MG63 (cell line): Measurements from ENCODE around the gene FBN3. TPM values are rescaled to one million over a fixed set of nuclear protein-coding genes. Genes with fewer than 3 reads are reported as not detected.
A peak's percentile ranks its signal among the peaks of the same experiment; 100 is the strongest.
"Not testable (repeated sequence)": the region's sequence is repeated elsewhere in the genome, so short reads cannot be mapped to it uniquely, and the experiment has no call there.

Source experiments
- DNase-seq: peaks from one replicate; pipeline ENCODE4 v3.0.0-alpha.2; 2020
- H3K27me3 ChIP-seq: fragments of 250-450 bp; sonication (Bioruptor Pico); 2 replicates; pipeline ENCODE4 v1.5.1; 2020; ENCODE audit warnings: mild to moderate bottlenecking, moderate library complexity
- H3K36me3 ChIP-seq: fragments of 250-450 bp; sonication (Bioruptor Pico); 2 replicates; pipeline ENCODE4 v1.5.1; 2020; ENCODE audit warnings: mild to moderate bottlenecking, moderate library complexity
- H3K4me3 ChIP-seq: fragments of 250-450 bp; sonication (Bioruptor Pico); 2 replicates; pipeline ENCODE4 v1.5.1; 2020; ENCODE audit warnings: mild to moderate bottlenecking, moderate library complexity
- H3K9me3 ChIP-seq: fragments of 250-450 bp; sonication (Bioruptor Pico); 2 replicates; pipeline ENCODE4 v1.5.1; 2020; ENCODE audit warnings: mild to moderate bottlenecking, moderate library complexity
- total RNA-seq: library from RNA; depleted of rRNA; stranded (reverse); fragments of >200 nt; shearing (Covaris generic); gene quantifications from 2 replicates; pipeline ENCODE4 v1.2.3, GENCODE V29; 2014; ENCODE audit warnings: low replicate concordance; rRNA removed

Gene FBN3
- total RNA-seq, 1 experiment from 2014 or later = not detected

DNA sequence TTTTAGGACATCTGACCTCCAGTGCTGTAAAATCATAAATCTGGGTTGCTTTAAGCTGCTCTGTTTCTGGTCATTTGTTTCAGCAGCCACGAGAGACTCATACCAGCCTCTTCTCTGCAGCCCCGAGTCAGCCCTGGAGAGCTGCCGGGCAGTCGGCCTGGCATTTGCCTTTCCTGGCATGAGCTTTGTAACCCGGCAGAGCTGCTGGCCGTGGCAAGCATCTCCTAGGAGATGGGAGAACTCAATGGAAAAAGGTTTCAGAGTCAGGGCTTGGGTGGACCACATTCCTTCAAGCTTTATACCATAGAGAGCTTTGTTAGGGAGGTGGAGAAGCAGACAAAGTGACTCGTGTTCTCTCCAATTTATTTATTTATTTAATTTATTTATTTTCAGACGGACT, 118.4 kb downstream of the FBN3 start:
- DNase-seq = peak; percentile 60
- Histone ChIP-seq H3K4me3 (no peak overlapping the region), H3K9me3 (no peaks in the 10 kb centered on the region), H3K36me3 (no peaks in the 10 kb centered on the region), H3K27me3 (no peaks in the 10 kb centered on the region; the same call in 1 of the 2 replicates)

DNA sequence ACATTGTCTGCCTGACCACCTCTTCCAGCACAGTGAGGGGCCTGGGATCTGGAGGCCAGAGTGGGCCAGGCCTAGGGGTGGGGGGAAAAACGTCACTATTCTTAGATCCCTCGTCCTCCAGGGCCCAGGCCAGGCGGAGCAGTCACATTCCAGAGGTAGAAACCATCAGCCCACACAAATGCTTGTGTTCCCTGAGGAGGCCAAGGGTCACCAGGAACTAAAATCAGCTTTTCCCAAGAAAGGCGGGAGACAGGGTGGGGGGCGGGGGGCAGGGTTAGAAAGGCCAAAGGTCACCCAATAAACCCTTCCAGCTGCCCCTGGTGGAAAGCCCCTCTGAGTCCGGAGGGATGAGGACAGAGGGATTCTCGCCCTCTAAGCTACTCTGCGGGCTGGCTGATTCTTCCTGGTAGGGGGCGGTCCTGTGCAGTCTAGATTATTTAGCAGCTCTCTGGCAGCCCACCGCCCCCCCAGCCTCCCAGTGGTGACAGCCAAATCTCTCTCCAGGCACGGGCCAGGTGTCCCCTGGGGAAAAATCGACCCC, 120.4 kb downstream of the FBN3 start:
- Histone ChIP-seq H3K27me3 (no peaks in the 10 kb centered on the region; the same call in 1 of the 2 replicates), H3K9me3 (no peaks in the 10 kb centered on the region), H3K4me3 (no peak overlapping the region), H3K36me3 (no peaks in the 10 kb centered on the region)
- no peak for DNase-seq

DNA sequence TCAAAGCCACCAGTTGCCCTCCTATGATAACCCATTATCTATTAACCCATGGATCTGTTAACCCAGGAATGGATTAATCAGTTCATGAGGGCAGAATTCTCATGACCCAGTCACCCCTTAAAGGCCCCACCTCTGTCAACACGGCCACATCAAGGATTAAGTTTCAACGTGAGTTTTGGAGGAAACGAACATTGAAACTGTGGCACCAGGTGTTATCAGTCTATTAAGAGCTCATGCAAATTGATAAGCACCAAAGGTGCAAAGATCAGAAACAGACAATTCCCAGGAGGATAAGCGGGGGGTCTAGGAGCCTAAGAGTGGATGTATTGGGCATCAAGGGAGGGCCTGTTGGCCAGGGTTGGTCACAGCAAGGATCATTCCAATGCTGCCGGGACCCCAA, 124.1 kb downstream of the FBN3 start:
- H3K9me3 ChIP-seq = no peaks in the 10 kb centered on the region
- H3K36me3 ChIP-seq = no peaks in the 10 kb centered on the region
- H3K4me3 ChIP-seq = no peak overlapping the region
- no peak for DNase-seq
- H3K27me3 ChIP-seq = no peaks in the 10 kb centered on the region; the same call in 1 of the 2 replicates

DNA sequence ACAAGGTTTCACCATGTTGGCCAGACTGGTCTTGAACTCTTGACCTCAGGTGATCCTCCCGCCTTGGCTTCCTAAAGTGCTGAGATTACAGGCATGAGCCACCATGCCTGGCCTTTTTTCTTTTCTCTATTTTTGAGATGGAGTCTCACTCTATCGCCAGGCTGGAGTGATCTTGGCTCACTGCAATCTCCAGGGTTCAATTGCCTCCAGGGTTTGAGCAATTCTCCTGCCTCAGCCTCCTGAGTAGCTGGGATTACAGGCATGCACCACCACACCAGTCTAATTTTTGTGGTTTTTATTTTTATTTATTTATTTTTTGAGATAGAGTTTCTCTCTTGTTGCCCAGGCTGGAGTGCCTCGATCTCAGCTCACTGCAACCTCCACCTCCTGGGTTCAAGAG, 125.1 kb downstream of the FBN3 start:
- not testable (repeated sequence) for H3K4me3 ChIP-seq, H3K9me3 ChIP-seq, DNase-seq, H3K36me3 ChIP-seq, H3K27me3 ChIP-seq

DNA sequence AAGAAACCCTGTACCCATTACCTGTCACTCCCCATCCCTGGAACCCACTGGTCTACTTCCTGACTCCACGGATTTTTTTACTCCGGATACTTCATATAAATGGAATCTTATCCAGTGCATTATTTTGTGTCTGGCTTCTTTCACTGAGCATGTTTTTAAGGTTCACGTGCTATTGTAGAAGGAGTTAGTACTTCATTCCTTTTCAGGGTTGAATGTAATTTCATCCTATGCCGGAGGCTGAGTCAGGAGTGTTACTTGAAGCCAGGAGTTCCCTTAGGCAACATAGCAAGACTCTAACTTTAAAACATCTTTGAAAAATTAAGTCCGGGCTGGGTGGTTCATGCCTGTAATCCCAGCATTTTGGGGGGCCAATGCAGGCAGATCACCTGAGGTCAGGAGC, 126.0 kb downstream of the FBN3 start:
- no peaks in the 10 kb centered on the region; the same call in 1 of the 2 replicates for H3K27me3 ChIP-seq
- no peaks in the 10 kb centered on the region for H3K9me3 ChIP-seq
- DNase-seq = no peak
- H3K36me3 ChIP-seq = no peaks in the 10 kb centered on the region
- H3K4me3 ChIP-seq = no peak overlapping the region

DNA sequence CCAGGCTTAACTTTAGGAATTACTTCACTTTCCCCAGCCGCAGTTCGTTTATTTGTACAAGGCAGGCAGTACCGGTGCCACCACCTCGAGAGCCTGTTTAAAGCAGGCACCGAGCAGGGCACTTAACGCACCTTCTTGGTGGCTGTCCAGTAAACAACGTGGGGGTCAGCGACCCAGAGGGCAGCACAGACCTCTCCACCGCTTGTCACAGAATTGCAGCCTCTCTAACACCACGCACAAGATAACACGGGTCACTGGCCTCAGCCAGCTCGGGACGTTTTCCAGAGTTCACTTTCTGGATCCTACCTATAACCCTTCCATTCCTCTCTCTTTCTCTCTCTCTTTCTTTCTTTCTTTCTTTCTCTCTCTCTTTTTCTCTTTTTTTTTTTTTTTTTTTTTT, 127.1 kb downstream of the FBN3 start:
- no peak for DNase-seq
- no peak overlapping the region for H3K4me3 ChIP-seq
- no peaks in the 10 kb centered on the region; the same call in 1 of the 2 replicates for H3K27me3 ChIP-seq
- H3K9me3 ChIP-seq = no peaks in the 10 kb centered on the region
- no peaks in the 10 kb centered on the region for H3K36me3 ChIP-seq

DNA sequence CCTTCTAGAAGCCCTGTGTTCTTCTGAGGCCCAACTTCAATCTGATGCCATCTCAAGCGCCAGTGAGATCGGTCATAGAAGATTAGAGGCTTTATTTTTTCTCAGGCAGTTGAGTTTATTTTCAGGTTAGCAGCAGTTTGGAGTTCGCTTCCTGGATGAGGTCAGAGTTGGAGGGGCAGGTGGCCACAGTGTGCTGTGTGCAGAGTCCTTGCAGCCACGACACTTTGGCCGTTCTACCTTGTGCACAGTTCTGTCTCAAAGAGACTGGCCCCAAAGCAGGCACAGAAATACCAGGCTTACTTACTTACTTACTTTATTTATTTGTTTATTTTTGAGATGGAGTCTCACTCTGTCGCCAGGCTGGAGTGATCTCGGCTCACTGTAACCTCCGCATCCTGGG, 128.0 kb downstream of the FBN3 start:
- no peak for DNase-seq
- Histone ChIP-seq H3K9me3 (no peaks in the 10 kb centered on the region), H3K4me3 (no peak overlapping the region), H3K36me3 (no peaks in the 10 kb centered on the region), H3K27me3 (no peaks in the 10 kb centered on the region; the same call in 1 of the 2 replicates)

DNA sequence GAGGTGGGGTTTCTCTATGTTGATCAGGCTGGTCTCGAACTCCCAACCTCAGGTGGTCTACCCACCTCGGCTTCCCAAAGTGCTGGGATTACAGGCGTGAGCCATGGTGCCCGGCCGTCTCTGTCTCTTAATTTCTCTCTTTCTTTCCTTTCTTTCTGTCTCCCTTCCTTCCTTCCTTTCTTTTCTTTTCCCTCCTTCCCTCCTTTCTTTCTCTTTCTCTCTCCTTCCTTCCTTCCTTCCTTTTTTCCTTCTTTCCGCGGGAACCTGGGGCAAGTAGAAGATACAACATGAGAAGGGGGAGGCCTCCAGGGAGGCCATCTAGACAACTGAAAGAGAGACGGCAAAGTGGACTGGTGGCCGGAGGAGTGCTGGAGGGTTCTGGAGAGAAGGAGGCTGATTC, 128.7 kb downstream of the FBN3 start:
- Histone ChIP-seq H3K4me3 (no peak overlapping the region), H3K27me3 (no peaks in the 10 kb centered on the region; the same call in 1 of the 2 replicates), H3K9me3 (no peaks in the 10 kb centered on the region), H3K36me3 (no peaks in the 10 kb centered on the region)
- no peak for DNase-seq

DNA sequence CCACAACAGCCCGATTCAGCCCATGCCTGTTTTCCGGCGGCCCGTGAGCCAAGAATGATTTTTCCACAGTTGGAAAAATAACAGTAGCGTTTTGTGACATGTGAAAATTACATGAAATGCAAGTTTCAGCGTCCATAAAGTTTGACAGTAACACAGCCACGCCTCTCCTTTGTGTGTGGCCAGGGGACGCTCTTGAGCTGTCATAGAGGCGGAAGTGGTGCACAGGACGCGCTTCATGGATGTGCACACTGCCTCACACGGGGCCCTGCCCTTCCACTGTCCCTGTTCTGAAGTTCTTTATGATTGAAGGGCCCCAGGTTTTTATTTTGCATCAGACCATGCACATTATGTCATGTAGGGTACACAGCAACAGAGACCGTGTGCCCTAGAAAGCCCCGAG, 131.6 kb downstream of the FBN3 start:
- H3K4me3 ChIP-seq = no peak overlapping the region
- DNase-seq = no peak
- no peaks in the 10 kb centered on the region; the same call in 1 of the 2 replicates for H3K36me3 ChIP-seq
- no peaks in the 10 kb centered on the region for H3K9me3 ChIP-seq
- H3K27me3 ChIP-seq = no peaks in the 10 kb centered on the region

Other genes starting within 250 kb of the FBN3 start
- 21.2 and 38.6 TPM in 2 replicates for gene MAP2K7, start 245.7 kb downstream of the FBN3 start, total RNA-seq
- 0.46 TPM in 1 of 2 replicates, not detected in the other for gene TGFBR3L, start 234.8 kb downstream of the FBN3 start, total RNA-seq
- 39.9 and 45.1 TPM in 2 replicates for gene SNAPC2, start 229.3 kb downstream of the FBN3 start, total RNA-seq
- gene CTXN1, start 223.5 kb downstream of the FBN3 start, total RNA-seq = 8.5 and 16.2 TPM in 2 replicates
- gene TIMM44, start 205.9 kb downstream of the FBN3 start, total RNA-seq = 132 and 210 TPM in 2 replicates
- gene ELAVL1, start 144.0 kb downstream of the FBN3 start, total RNA-seq = 90.8 and 118 TPM in 2 replicates
- not detected in 2 replicates for gene CCL25, start 96.8 kb downstream of the FBN3 start, total RNA-seq
- gene CERS4, start 59.8 kb upstream of the FBN3 start, total RNA-seq = 9.9 and 20.3 TPM in 2 replicates
- 99.8 and 129 TPM in 2 replicates for gene CD320, start 158.8 kb upstream of the FBN3 start, total RNA-seq
- 10.3 and 40.1 TPM in 2 replicates for gene NDUFA7, start 171.8 kb upstream of the FBN3 start, total RNA-seq
- gene RPS28, start 171.9 kb upstream of the FBN3 start, total RNA-seq = 1,599 and 3,607 TPM in 2 replicates
- 0.20 TPM in 1 of 2 replicates, not detected in the other for gene KANK3, start 193.7 kb upstream of the FBN3 start, total RNA-seq
- gene ANGPTL4, start 214.6 kb upstream of the FBN3 start, total RNA-seq = 46.7 and 64.6 TPM in 2 replicates
- 17.0 and 39.8 TPM in 2 replicates for gene RAB11B, start 240.8 kb upstream of the FBN3 start, total RNA-seq